ENCODE data around the gene MAP2K1.
A peak's percentile ranks its signal among the peaks of the same experiment; 100 is the strongest.
"Not testable (repeated sequence)": the region's sequence is repeated elsewhere in the genome, so short reads cannot be mapped to it uniquely, and the experiment has no call there.

The MAP2K1 gene

GRCh38 chr15:66386204-66387123 lies at the start of gene MAP2K1:
MAP2K1 (plus strand) TSS chr15:66386912; CDS start chr15:66387348, 436 bp downstream.
- peak; percentile 95 for DNase-seq

DNA sequence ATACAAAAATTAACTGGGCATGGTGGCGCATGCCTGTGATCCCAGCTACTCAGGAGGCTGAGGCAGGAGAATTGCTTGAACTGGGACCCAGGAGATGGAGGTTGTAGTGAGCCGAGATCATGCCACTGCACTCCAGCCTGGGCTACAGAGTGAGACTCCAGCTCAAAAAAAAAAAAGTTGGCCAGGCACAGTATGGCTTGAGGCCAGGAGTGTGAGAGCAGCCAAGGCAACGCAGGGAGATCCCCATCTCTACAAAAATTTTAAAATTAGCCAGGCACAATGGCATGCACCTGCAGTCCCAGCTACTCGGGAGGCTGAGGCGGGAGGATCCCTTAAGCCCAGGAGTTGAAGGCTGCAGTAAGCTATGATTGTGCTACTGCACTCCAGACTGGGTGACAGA lies 38.2 kb upstream of the MAP2K1 start:
- not testable (repeated sequence) for DNase-seq

DNA sequence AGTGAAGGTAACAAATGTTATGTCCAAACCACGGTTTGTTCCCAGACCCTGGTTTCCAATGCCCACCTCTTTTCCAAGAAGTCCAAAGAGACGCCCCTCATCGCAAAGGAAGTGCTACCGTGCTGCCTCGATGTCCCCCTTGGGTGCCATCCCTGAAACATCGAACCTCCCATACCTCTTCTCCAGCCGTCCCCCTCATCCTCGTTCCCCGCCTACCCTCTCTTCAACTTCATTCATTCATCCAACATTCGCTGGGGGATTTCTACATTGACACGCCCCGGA lies 30.7 kb upstream of the MAP2K1 start:
- DNase-seq = no peak

GRCh38 chr15:66356359-66357236 lies 30.1 kb upstream of the MAP2K1 start, which contains the start of gene TIPIN:
TIPIN (minus strand) TSS chr15:66356685; CDS start chr15:66352947, 3,738 bp downstream.
- peak; percentile 87 for DNase-seq

DNA sequence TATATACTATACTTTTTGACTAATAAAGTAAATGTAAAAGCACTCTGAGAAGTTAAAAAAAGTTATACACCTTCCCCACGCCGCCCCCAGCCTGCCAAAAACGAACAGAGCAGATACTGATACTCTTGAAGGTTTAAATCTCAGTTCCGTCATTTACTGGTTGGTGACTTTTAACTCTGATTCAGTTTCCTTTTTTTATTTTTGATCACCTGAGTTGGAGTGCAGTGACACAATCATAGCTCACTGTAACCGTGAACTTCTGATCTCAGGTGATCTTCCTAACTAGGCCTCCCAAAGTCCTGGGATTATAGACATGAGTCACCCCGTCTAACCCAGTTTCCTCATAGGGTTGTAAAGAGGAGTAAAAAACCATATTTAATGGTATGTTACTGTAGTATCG lies 27.0 kb upstream of the MAP2K1 start:
- no peak for DNase-seq

- not testable (repeated sequence) for DNase-seq
These were observed 24.8 kb upstream of the MAP2K1 start for GRCh38 chr15:66361745-66362460.

GRCh38 chr15:66362776-66363175 lies 23.9 kb upstream of the MAP2K1 start:
- DNase-seq = no peak

- DNase-seq = no peak
These were observed 21.7 kb upstream of the MAP2K1 start for GRCh38 chr15:66364944-66365528.

- no peak for DNase-seq
These were observed 16.7 kb upstream of the MAP2K1 start for GRCh38 chr15:66369773-66370651.

GRCh38 chr15:66374179-66374578 lies 12.5 kb upstream of the MAP2K1 start:
- no peak for DNase-seq

GRCh38 chr15:66378814-66379430 lies 7.8 kb upstream of the MAP2K1 start:
- DNase-seq = no peak

- not testable (repeated sequence) for DNase-seq
These were observed 5.3 kb upstream of the MAP2K1 start for GRCh38 chr15:66381376-66381775.

DNA sequence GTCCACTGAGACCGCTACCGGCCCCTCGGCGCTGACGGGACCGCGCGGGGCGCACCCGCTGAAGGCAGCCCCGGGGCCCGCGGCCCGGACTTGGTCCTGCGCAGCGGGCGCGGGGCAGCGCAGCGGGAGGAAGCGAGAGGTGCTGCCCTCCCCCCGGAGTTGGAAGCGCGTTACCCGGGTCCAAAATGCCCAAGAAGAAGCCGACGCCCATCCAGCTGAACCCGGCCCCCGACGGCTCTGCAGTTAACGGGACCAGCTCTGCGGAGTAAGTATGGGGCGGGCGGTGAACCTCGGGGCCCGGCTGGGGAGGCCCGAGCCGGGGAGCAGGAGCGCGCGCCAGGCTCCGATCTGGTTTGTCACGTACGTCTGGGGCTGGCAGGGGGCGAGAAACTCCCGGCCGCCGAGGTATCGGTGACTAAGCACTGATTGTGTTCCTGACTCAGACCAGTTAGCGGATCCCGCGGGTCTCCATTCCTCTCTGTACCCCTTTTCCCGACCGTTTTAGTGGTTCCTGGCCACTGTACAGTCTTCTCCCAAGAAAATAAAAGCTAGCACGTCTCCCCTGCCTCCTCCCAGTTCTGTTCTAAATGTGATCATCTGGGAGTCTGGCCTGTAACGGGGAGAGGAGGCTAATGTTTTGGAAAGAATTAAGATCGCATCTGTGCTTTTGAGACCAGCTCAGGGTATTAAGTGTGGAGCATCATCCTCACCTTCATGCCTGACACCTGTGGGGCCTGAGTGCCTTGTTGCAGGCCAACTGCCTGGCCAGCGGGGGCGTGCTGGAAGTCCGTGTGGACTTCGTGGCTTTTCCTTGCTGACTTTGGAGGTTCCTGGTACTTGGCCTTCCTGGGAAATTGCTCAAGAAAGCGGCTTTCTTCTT lies 691 bp downstream of the MAP2K1 start:
- DNase-seq = peak; percentile 12

DNA sequence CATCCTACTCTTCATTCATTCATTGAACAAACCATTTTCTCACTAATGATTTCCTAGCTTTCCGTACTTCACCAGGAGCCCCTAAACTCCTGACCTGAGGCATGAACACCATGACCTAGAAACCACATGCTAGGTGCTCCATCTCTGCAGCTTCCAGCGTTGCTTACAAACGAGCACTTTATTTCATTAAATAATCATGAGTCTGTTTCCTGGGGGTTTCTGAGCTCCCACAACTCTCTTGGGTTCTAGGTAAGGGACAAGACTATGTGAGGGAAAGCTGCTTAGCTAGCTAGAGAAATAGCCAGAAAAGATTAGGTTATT lies 1.3 kb downstream of the MAP2K1 start:
- DNase-seq = no peak

DNA sequence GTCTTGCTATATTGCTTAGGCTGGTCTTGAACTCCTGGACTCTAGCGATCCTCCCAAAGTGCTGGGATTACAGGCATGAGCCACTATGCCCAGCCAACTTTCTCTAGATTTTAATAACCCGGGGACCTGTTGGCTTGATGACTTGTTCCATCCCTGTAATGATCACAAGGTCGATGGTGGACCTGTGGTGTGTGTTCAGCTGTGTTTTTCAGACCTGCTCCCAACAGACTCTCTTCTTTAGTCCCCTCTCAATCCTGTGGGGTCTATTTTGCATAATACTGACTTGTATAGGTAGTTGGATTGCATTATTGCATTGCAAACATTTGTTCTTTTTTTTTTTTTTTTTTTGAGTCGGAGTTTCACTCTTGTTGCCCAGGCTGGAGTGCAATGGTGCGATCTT lies 1.9 kb downstream of the MAP2K1 start:
- DNase-seq = no peak

DNA sequence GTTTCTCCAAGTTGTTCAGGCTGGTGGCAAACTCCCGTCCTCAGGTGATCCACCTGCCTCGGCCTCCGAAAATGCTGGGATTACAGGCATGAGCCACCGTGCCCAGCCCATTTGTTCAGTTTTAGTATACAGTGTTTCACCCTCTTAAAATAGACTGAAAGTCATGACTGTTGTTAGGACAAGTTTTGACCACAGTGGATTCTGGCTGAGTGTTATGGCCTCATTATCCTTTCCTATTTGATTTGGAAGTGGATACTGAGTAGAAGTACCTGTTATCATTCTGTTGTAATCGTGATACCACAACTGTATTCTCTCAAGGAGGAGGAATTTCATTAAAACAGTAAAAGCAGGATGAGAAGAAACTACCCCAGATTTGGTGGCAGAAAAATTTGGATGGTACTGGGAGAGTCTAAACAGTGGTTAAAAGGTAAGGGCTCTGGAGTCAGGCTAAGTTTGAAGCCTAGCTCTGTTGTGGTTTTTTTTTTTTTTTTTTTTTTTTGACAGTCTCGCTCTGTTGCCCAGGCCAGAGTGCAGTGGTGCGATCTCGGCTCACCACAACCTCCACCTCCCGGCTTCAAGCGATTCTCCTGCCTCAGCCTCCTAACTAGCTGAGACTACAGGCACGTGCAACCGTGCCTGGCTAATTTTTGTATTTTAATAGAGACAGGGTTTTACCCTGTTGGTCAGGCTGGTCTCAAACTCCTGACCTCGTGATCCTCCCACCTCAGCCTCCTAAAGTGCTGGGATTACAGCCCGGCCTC lies 2.6 kb downstream of the MAP2K1 start:
- DNase-seq = no peak

- DNase-seq = no peak
These were observed 3.2 kb downstream of the MAP2K1 start for GRCh38 chr15:66389859-66390381.

DNA sequence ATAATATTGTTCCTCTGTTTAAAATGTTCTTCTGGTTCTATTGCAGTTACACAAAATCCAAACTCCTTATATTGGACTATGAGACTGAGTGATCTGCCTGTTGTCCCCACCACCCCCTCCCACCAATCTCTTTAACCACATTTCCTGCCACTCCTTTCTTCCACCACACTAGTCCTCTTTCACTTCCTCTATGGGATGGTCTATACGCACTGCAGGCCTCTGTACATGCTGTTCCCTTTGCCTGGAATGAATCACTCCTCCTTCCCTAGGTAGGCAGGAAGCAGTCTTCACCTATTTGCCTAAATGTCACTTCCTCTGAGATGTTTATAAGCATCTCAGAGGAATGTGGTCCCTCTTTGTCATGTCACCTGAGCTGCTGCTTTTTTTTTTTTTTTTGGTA lies 4.0 kb downstream of the MAP2K1 start:
- DNase-seq = no peak

DNA sequence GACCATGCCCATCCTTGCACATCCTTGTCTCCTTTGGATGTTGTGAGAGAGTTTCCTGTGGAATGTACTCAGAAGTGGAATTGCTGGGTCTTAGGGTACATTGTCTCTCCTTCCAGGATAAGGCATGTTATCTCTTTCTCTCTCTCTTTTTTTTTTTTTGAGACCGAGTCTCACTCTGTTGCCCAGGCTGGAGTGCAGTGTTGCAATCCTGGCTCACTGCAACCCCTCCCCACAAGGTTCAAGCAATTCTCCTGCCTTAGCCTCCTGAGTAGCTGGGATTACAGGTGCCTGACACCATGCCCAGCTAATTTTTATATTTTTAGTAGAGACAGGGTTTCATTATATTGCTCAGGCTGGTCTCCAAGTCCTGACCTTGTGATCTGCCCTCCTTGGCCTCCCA lies 6.3 kb downstream of the MAP2K1 start:
- DNase-seq = not testable (repeated sequence)
